Breast epithelium (tissue), 4 donors: ENCODE results near the gene TMEM164. TPM values are rescaled to one million over a fixed set of nuclear protein-coding genes. Genes with fewer than 3 reads are reported as not detected.

ENCODE experiments used
- DNase-seq, 2 donors: peaks; one replicate each; pipeline ENCODE4 v3.0.0-alpha.2; 2019; ENCODE audit warnings: low spot score in 2 of 2
- H3K27ac ChIP-seq, 2 donors: fragments of 200-600 bp; sonication (generic) in 1 of 2; one replicate each; pipeline ENCODE4 v1.5.1; 2016 to 2019; ENCODE audit warnings: mild to moderate bottlenecking in 1 of 2
- H3K27me3 ChIP-seq, 2 donors: fragments of 200-600 bp; sonication (generic) in 1 of 2; one replicate each; pipeline versions ENCODE4 v1.5.1 to v1.6.0; 2017 to 2019; ENCODE audit warnings: control low read depth in 1 of 2, mild to moderate bottlenecking in 1 of 2
- H3K36me3 ChIP-seq: fragments of 200-600 bp; one replicate; pipeline ENCODE4 v1.5.1; 2019
- H3K4me1 ChIP-seq, 2 donors: fragments of 200-600 bp; sonication (generic); one replicate each; pipeline ENCODE4 v1.5.1; 2016 to 2019; ENCODE audit warnings: control low read depth in 1 of 2
- H3K4me3 ChIP-seq, 3 donors: fragments of 200-600 bp; sonication (generic); 1 replicate in 2 of 3; 2 replicates in 1 of 3; pipeline ENCODE4 v1.5.1; 2016 to 2019; ENCODE audit warnings: mild to moderate bottlenecking in 3 of 3, moderate library complexity in 2 of 3
- H3K9me3 ChIP-seq, 2 donors: fragments of 200-600 bp; sonication (generic) in 1 of 2; one replicate each; pipeline ENCODE4 v1.5.1; 2016 to 2019; ENCODE audit warnings: control low read depth in 1 of 2
- POLR2A ChIP-seq: fragments of 450-650 bp; IDR thresholded peaks from one replicate; pipeline ENCODE4 v1.6.1; 2016; ENCODE audit warnings: antibody characterized with exemption, mild to moderate bottlenecking, moderate library complexity
- POLR2AphosphoS5 ChIP-seq, 3 donors: sonication (generic); formaldehyde crosslinking; IDR thresholded peaks; one replicate each; pipeline ENCODE4 v1.6.1; 2017; ENCODE audit warnings: antibody characterized with exemption in 3 of 3
- intact Hi-C: fragments of 100-400 bp; cut with DNase I; formaldehyde crosslinking; loops from one replicate; pipeline ENCODE4 v1.15.1; 2023; ENCODE audit warnings: low total_unique reads
- total RNA-seq, 3 donors: library from RNA; depleted of rRNA; stranded (reverse); fragments of >200 nt; gene quantifications; one replicate each; pipeline ENCODE4 v1.1.0, GENCODE V29; 2016
- TF ChIP-seq, protein P1 (sequence below), 3 donors: fragments of 450-650 bp; IDR thresholded peaks; one replicate each; pipeline ENCODE4 v1.5.1; 2016 to 2017; ENCODE audit warnings: antibody characterized with exemption in 3 of 3, mild to moderate bottlenecking in 3 of 3, moderate library complexity in 3 of 3

The TMEM164 gene
- total RNA-seq, 3 donors from 2014 or later = 35.7 to 58.7 (median 56.5) TPM

DNA sequence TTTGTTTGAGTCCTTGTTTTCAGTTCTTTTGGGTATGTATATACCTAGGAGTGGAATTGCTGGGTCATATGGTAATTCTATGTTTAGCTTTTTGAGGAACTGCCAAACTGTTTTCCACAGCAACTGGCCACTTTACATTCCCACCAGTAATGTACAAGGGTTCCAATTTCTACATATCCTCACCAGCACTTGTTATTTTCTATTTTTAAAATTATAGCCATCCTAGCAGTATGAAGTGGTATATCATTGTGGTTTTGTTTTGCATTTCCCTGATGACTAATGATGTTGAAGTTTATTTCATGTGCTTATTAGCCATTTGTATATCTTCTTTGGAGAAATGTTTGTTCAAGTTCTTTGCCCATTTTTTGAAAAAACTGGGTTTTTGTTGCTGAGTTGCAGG lies 39.6 kb downstream of the TMEM164 start:
- intact Hi-C loops = no loop called here
- H3K27ac ChIP-seq = no peak overlapping the region
- H3K4me1 ChIP-seq = no peaks in the 10 kb centered on the region
- H3K27me3 ChIP-seq = peaks cover 0 to 40% of the 10 kb centered on the region in 2 donors
- H3K4me3 ChIP-seq = no peak overlapping the region
- no peak for DNase-seq
- no peaks in the 10 kb centered on the region for H3K36me3 ChIP-seq
- TF ChIP-seq POLR2AphosphoS5 (IDR thresholded peaks at IDR 0.05) (no peak), POLR2A (no peak)
- TF ChIP-seq, protein P1, sequence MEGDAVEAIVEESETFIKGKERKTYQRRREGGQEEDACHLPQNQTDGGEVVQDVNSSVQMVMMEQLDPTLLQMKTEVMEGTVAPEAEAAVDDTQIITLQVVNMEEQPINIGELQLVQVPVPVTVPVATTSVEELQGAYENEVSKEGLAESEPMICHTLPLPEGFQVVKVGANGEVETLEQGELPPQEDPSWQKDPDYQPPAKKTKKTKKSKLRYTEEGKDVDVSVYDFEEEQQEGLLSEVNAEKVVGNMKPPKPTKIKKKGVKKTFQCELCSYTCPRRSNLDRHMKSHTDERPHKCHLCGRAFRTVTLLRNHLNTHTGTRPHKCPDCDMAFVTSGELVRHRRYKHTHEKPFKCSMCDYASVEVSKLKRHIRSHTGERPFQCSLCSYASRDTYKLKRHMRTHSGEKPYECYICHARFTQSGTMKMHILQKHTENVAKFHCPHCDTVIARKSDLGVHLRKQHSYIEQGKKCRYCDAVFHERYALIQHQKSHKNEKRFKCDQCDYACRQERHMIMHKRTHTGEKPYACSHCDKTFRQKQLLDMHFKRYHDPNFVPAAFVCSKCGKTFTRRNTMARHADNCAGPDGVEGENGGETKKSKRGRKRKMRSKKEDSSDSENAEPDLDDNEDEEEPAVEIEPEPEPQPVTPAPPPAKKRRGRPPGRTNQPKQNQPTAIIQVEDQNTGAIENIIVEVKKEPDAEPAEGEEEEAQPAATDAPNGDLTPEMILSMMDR (IDR thresholded peaks at IDR 0.05) = no peak
- H3K9me3 ChIP-seq = no peaks in the 10 kb centered on the region

DNA sequence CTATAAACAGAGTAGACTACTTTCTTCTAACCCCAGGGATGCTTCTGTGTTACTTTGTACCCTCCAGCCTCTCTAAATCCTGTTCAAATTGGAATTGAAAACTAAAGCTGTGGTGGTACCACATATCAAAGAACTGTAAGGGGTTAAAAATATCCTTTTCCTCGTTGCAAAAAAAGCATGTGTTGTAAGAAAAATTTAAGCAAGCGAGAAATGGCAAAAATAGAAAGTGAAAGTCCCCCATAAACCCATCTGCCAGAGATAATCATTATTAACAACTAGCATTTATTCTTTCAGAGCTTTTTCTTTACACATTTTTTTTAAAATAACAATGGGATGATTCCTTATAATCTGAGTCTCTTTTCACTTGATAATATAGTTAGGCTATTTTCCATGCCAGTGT lies 40.6 kb downstream of the TMEM164 start:
- no peak overlapping the region for H3K27ac ChIP-seq
- H3K36me3 ChIP-seq = no peaks in the 10 kb centered on the region
- intact Hi-C loops = no loop called here
- TF ChIP-seq, protein P1 (IDR thresholded peaks at IDR 0.05) = no peak
- no peak for TF ChIP-seq POLR2AphosphoS5 (IDR thresholded peaks at IDR 0.05)
- TF ChIP-seq POLR2A = no peak
- H3K27me3 ChIP-seq = peaks cover 0 to 40% of the 10 kb centered on the region in 2 donors
- H3K4me3 ChIP-seq = no peak overlapping the region
- no peaks in the 10 kb centered on the region for H3K9me3 ChIP-seq
- no peak for DNase-seq
- no peaks in the 10 kb centered on the region for H3K4me1 ChIP-seq

DNA sequence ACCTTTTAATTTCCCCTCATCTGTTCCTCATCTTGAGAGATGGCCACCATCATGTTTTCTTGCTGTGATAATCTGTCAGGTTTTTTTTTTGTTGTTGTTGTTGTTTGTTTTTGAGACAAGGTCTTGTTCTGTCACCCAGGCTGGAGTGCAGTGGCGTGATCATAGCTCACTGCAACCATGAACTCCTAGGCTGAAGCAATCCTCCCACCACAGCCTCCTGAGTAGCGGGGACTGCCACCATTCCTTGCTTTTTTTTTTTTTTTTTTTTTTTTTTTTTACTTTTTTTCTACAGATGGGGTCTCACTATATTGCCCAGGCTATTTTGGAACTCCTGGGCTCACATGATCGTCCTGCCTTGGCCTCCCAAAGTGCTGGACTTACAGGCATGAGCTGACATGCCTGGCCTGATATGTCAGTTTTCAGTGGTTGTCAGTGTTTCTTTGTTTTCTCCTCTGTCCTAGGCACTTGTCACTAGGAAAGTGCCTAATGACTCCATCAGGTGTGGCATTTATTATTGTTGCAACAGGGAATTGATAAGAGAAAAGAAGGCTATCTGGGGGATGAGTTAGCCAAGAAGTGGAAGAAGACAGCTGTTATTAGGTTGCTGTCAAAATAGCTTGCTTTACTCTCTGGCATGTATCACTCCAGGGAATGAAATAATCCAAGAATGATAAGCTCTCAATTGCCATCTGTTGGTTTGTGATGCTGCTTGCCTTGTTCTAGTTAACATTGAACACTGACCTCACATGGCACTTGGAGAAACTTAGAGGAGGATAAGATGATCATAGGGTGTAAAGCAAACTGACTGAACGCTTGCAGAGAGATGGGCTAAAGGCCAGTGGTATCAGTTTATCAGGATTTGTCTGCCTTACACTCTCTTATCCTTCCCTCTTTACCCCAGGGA lies 41.7 kb downstream of the TMEM164 start:
- no peak for TF ChIP-seq POLR2A
- no peak for TF ChIP-seq POLR2AphosphoS5 (IDR thresholded peaks at IDR 0.05)
- TF ChIP-seq, protein P1 (IDR thresholded peaks at IDR 0.05) = no peak
- no peak for DNase-seq
- no peak overlapping the region for H3K27ac ChIP-seq
- intact Hi-C loops = loop anchor here (2.0 kb wide), 1 partner anchor 30 kb away; no protein-coding TSS in a partner anchor
- no peaks in the 10 kb centered on the region for H3K9me3 ChIP-seq
- no peaks in the 10 kb centered on the region for H3K36me3 ChIP-seq
- H3K27me3 ChIP-seq = peaks cover 0 to 41% of the 10 kb centered on the region in 2 donors
- no peaks in the 10 kb centered on the region for H3K4me1 ChIP-seq
- H3K4me3 ChIP-seq = no peak overlapping the region

DNA sequence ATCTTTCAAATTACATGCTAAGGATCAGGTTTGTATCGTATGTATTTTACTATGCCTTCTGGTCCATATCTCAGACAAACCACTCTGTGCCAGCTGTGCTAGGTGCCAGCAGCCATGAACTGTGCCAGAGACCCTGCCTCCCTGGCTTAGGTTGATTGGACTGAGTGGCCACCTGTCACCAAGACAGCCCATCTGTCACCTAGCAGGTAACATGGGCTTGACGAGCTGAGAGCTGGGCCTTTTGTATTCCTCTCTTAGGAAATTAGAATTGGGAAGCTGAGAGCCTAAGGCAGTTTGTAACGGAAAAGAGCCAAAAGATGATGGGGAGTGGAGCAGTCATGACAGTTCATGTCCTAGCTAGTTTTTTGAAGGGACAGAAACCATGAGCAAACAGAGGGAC lies 42.5 kb downstream of the TMEM164 start:
- Histone ChIP-seq H3K4me3 (no peak overlapping the region), H3K36me3 (no peaks in the 10 kb centered on the region), H3K27me3 (peaks cover 0 to 39% of the 10 kb centered on the region in 2 donors), H3K27ac (no peak overlapping the region), H3K9me3 (no peaks in the 10 kb centered on the region), H3K4me1 (no peaks in the 10 kb centered on the region)
- intact Hi-C loops = loop anchor here (2.0 kb wide), 1 partner anchor 29 kb away; no protein-coding TSS in a partner anchor
- TF ChIP-seq POLR2A (no peak), POLR2AphosphoS5 (IDR thresholded peaks at IDR 0.05) (no peak)
- TF ChIP-seq, protein P1 (IDR thresholded peaks at IDR 0.05) = no peak
- DNase-seq = no peak

DNA sequence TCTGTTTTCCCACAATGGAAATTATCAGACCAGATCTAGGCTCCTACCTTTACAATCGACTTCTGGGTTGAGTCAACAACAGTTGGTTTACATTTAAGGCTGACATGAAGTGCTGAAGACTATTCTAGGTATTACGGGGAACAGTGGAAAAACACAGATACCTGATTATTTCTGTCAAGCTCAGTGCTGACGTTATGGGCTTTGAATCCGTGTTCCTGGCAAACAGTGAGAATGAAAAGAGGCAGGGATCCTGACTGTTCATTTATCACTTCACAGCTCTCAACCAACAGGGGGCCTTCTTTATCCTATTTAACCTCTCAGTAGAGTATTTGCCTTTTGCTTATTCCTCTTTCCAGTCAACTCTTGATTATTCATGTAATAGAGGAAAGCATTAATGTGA lies 43.1 kb downstream of the TMEM164 start:
- Histone ChIP-seq H3K27ac (no peak overlapping the region), H3K36me3 (no peaks in the 10 kb centered on the region), H3K27me3 (peaks cover 0 to 42% of the 10 kb centered on the region in 2 donors), H3K4me1 (no peaks in the 10 kb centered on the region), H3K9me3 (no peaks in the 10 kb centered on the region), H3K4me3 (no peak overlapping the region)
- intact Hi-C loops = no loop called here
- TF ChIP-seq POLR2AphosphoS5 (IDR thresholded peaks at IDR 0.05) = no peak
- no peak for TF ChIP-seq POLR2A
- DNase-seq = no peak
